Astrocyte of the spinal cord (primary cell): ENCODE data around the gene BCKDHB.

Source experiments
- DNase-seq: peaks from one replicate; pipeline ENCODE4 v3.0.0; 2011; ENCODE audit warnings: low read depth, low spot score
- H3K4me3 ChIP-seq: 2 replicates; pipeline ENCODE4 v1.5.1; 2011; ENCODE audit warnings: low read depth, mild to moderate bottlenecking, low read length, moderate library complexity
- in situ Hi-C: cut with HindIII; loops from 2 replicates; pipeline ENCODE4 v1.10.0; 2017; ENCODE audit warnings: low sequenced_read_pairs
- TF ChIP-seq, protein P1 (sequence below): IDR thresholded peaks from 2 replicates; pipeline ENCODE4 v1.5.1; 2012; ENCODE audit warnings: low read depth, mild to moderate bottlenecking, low read length, inconsistent platforms

The BCKDHB gene

GRCh38 chr6:80256691-80257090 is 150.2 kb downstream of the BCKDHB start:
- no peak overlapping the region for H3K4me3 ChIP-seq
- in situ Hi-C loops, result no loop called here
- TF ChIP-seq, protein P1, sequence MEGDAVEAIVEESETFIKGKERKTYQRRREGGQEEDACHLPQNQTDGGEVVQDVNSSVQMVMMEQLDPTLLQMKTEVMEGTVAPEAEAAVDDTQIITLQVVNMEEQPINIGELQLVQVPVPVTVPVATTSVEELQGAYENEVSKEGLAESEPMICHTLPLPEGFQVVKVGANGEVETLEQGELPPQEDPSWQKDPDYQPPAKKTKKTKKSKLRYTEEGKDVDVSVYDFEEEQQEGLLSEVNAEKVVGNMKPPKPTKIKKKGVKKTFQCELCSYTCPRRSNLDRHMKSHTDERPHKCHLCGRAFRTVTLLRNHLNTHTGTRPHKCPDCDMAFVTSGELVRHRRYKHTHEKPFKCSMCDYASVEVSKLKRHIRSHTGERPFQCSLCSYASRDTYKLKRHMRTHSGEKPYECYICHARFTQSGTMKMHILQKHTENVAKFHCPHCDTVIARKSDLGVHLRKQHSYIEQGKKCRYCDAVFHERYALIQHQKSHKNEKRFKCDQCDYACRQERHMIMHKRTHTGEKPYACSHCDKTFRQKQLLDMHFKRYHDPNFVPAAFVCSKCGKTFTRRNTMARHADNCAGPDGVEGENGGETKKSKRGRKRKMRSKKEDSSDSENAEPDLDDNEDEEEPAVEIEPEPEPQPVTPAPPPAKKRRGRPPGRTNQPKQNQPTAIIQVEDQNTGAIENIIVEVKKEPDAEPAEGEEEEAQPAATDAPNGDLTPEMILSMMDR, result no peak
- DNase-seq, result no peak

- in situ Hi-C loops, result no loop called here
- DNase-seq, result no peak
- TF ChIP-seq, protein P1, result no peak
- H3K4me3 ChIP-seq, result no peak overlapping the region
These were observed 152.6 kb downstream of the BCKDHB start for GRCh38 chr6:80259118-80259517.

GRCh38 chr6:80263585-80263984 is 157.1 kb downstream of the BCKDHB start:
- no peak overlapping the region for H3K4me3 ChIP-seq
- DNase-seq, result no peak
- TF ChIP-seq, protein P1, result no peak
- in situ Hi-C loops, result no loop called here

DNA sequence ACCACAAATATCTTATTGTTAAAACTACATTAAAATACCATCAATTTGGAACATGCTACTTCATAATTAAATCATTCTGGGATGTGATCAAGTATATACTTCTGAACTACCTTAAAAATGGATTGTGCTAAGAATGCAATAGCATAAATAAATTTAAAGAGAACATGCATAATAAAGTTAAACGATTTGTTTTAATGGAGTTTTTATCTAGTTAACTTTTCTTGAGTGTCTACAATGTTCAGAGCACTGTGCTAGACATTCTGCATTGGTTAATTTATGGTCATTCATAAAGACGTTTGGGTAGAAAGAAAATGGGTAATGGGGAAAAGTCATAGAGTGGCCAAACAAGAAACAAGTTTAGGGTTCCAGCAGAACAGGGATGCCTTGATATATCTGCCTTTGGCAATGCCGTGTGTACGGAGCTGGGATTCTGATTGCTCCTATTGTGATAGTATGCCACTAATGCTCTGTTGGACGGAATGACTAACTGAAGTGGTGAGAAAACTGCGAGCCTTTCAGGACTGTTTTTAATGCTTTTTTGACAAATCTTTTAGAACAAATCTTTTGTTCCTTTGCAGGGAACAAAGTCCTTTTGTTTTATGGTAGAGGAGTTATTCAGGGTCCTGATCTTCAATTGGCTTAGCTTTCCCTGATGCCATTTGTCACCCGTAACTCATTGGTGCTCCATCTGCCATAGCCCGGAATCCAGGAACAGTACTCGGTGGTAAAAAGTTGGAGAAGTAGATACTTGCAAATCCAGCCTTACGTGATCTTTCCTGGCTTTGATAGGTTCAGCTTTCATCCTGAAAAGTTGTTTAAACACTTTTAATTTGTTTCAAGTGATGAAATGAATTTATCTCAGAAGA is 162.6 kb downstream of the BCKDHB start:
- no peak overlapping the region for H3K4me3 ChIP-seq
- peak; percentile 27 for DNase-seq
- TF ChIP-seq, protein P1, result no peak
- in situ Hi-C loops, result no loop called here

DNA sequence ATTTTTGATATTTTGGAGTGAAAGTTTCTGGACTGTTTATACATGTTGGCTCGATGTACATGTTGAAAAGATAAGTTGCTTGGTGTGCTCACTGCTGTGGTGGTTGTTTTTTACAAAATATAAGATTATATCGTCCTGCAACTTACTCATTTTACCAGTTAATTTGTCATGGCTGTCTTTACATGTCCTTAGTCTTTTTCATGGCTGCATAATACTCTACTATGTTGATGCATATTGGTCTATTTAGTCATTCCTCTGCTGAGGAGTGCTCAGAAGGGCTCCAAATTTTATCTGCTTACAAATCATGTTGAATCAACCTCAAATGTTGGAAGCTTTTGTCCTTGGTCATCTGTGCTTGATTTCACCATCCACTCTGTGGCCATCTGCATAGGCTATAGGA is 164.6 kb downstream of the BCKDHB start:
- TF ChIP-seq, protein P1, result no peak
- DNase-seq, result no peak
- in situ Hi-C loops, result no loop called here
- H3K4me3 ChIP-seq, result no peak overlapping the region

GRCh38 chr6:80272988-80273387 is 166.5 kb downstream of the BCKDHB start:
- no peak for DNase-seq
- H3K4me3 ChIP-seq, result no peak overlapping the region
- in situ Hi-C loops, result no loop called here
- TF ChIP-seq, protein P1, result no peak
